Mesothelial cell of epicardium (in vitro differentiated cells): Measurements from ENCODE around the gene AFF3. TPM values are rescaled to one million over a fixed set of nuclear protein-coding genes. Genes with fewer than 3 reads are reported as not detected.

Source experiments
- DNase-seq, 2 experiments: peaks; one replicate each; pipeline ENCODE4 v3.0.0; 2021; ENCODE audit warnings: low spot score in 2 of 2; ENCODE audit not compliant: unreplicated experiment in 2 of 2
- H3K27ac Mint-ChIP-seq: 2 replicates; pipeline ENCODE4 v1.8.0; 2021; ENCODE audit warnings: mixed read lengths
- H3K27me3 Mint-ChIP-seq: 2 replicates; pipeline ENCODE4 v1.8.0; 2021; ENCODE audit warnings: low read depth, mixed read lengths
- H3K36me3 Mint-ChIP-seq: 2 replicates; pipeline ENCODE4 v1.8.0; 2021; ENCODE audit warnings: mixed read lengths
- H3K4me1 Mint-ChIP-seq: 2 replicates; pipeline ENCODE4 v1.8.0; 2021; ENCODE audit warnings: mixed read lengths
- H3K4me3 Mint-ChIP-seq: 2 replicates; pipeline ENCODE4 v1.8.0; 2021; ENCODE audit warnings: mild to moderate bottlenecking, moderate library complexity, mixed read lengths
- H3K9me3 Mint-ChIP-seq: 2 replicates; pipeline ENCODE4 v1.8.0; 2021; ENCODE audit warnings: mixed read lengths
- total RNA-seq: library from RNA; stranded (reverse); gene quantifications from 3 replicates; pipeline ENCODE4 v1.2.1, GENCODE V29; 2021
- TF ChIP-seq, protein P1 (sequence below): fragments of 200-600 bp; sonication (generic); IDR thresholded peaks from one replicate; pipeline ENCODE4 v1.5.0; 2021; ENCODE audit warnings: antibody characterized with exemption; ENCODE audit not compliant: unreplicated experiment

Gene AFF3
- total RNA-seq, 1 donor from 2014 or later, result 14.4 TPM

DNA sequence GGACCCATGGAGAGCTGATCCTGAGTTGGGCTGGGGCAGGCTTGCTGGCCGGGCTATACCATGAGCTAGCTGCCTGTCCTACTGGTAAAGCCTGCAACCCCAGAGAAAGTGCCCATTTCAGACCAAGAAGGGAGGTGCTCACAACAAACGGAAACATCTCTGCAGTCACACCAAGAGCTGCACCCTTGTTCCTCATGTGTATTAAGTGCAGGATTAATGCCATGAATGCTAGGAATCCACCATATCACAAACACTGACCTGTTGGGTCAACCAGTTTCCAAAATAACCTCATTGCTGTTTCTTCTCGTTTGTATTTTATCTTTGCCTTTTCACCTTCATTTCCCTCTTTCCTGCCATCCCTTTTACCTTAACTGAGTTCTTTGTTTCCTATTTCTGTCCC is 69.9 kb downstream of the AFF3 start:
- Mint-ChIP-seq H3K27ac (no peak overlapping the region), H3K36me3 (no peaks in the 10 kb centered on the region), H3K9me3 (no peaks in the 10 kb centered on the region), H3K4me1 (no peaks in the 10 kb centered on the region), H3K4me3 (no peak overlapping the region), H3K27me3 (peaks cover 87% of the 10 kb centered on the region)
- TF ChIP-seq, protein P1, sequence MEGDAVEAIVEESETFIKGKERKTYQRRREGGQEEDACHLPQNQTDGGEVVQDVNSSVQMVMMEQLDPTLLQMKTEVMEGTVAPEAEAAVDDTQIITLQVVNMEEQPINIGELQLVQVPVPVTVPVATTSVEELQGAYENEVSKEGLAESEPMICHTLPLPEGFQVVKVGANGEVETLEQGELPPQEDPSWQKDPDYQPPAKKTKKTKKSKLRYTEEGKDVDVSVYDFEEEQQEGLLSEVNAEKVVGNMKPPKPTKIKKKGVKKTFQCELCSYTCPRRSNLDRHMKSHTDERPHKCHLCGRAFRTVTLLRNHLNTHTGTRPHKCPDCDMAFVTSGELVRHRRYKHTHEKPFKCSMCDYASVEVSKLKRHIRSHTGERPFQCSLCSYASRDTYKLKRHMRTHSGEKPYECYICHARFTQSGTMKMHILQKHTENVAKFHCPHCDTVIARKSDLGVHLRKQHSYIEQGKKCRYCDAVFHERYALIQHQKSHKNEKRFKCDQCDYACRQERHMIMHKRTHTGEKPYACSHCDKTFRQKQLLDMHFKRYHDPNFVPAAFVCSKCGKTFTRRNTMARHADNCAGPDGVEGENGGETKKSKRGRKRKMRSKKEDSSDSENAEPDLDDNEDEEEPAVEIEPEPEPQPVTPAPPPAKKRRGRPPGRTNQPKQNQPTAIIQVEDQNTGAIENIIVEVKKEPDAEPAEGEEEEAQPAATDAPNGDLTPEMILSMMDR, result no peak
- no peak for DNase-seq

DNA sequence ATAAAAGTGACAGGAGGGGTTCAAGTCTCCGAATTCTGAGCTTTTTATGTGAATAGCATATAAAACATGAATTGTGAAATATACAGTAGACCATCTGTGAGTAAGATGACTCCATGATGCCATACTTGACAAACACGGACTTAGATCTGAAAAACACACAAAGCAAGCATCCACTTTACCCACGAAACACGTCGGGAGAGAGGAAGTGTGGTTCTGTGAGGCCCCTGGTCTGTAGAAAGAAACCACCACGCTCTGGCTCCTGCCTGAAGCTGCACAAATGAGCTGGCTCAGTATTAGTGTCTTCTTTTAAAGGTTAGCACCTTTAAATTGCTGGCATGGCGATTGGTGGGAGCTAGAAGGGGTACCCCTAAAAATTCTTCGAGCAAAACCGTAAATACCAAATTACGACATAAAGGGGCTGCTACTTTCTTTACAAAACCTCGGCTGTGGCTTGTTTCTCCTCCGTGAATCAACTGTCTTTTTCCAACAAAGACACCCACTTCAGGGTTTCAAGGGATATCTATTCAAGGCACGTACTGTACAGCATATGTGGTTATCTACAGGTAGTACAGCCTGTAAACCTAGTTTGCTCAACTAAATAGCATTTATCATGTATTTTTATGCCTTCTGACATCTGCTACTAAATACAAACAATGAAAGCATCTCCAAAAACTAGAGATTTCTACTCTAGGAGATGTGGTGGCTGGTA is 70.9 kb downstream of the AFF3 start:
- Mint-ChIP-seq H3K27me3 (peaks cover 84% of the 10 kb centered on the region), H3K27ac (no peak overlapping the region), H3K4me3 (no peak overlapping the region), H3K36me3 (no peaks in the 10 kb centered on the region), H3K9me3 (no peaks in the 10 kb centered on the region), H3K4me1 (peaks cover 3% of the 10 kb centered on the region)
- TF ChIP-seq, protein P1, result no peak
- DNase-seq, result no peak

DNA sequence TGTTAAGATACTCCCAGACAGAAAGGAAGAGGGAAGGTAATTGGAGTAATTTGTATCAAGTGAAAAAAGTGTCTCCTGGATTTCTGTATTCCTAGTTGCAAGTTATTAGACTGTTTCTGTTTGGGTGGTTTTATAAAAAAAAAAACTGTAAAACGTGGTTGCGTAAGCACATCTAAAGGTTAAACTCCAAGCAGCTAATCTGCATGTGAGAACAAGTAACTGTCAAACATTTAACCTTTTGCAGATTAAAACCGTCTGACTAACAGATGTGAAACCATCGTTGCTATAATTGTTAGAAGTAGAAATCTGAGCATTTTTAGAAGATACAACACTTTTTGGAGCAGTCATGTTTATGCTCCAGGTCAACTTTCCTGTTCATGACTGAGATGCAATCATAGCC is 72.3 kb downstream of the AFF3 start:
- TF ChIP-seq, protein P1, result no peak
- H3K4me1 Mint-ChIP-seq, result peaks cover 12% of the 10 kb centered on the region
- peaks cover 72% of the 10 kb centered on the region for H3K27me3 Mint-ChIP-seq
- no peak overlapping the region for H3K27ac Mint-ChIP-seq
- no peak overlapping the region for H3K4me3 Mint-ChIP-seq
- no peaks in the 10 kb centered on the region for H3K9me3 Mint-ChIP-seq
- no peak for DNase-seq
- H3K36me3 Mint-ChIP-seq, result no peaks in the 10 kb centered on the region

DNA sequence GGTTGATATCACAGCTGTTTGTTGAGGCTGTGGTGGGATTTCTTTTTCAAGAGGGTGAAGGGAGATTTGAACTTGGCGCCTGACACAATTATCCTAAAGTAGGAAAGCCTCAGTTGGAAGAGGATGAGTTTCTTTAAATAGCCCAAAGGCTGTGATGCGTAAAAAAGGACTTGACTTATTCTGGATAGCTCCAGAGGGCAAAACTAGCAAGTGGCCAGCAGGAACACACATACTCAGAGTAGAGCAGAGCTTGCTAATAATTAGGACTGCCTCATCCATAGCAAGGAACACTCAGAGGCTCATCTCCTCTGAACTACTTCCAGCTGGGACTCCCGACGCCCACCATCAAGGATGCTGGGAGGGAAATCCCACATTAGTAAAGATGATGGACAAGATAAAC is 74.0 kb downstream of the AFF3 start:
- H3K27me3 Mint-ChIP-seq, result peaks cover 55% of the 10 kb centered on the region

DNA sequence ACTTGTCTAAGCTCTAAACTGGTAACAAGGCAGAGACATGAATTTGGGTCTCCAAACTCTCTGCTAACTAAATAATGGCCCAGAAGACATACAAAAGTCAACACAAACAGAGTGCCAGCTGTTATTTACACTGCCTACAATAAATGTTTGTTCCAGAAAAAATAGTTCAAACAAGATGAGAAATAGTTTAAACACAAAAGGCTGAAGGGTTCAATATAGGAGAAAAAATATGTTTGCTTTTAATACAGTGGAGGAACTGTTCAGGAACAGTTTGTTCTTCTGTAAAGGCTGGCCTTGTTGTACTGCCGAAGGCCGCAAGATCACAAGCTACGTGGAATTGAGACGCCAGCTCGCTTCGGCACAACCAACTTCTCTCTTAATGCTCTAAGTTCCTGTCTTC is 74.6 kb downstream of the AFF3 start:
- TF ChIP-seq, protein P1, result no peak
- no peak for DNase-seq
- H3K9me3 Mint-ChIP-seq, result peaks cover 8% of the 10 kb centered on the region
- peaks cover 49% of the 10 kb centered on the region for H3K27me3 Mint-ChIP-seq
- H3K27ac Mint-ChIP-seq, result no peak overlapping the region
- peaks cover 7% of the 10 kb centered on the region for H3K36me3 Mint-ChIP-seq
- H3K4me1 Mint-ChIP-seq, result peaks cover 18% of the 10 kb centered on the region
- H3K4me3 Mint-ChIP-seq, result no peak overlapping the region

More for the DNA sequence above, 74.0 kb downstream of the AFF3 start:
- H3K27ac Mint-ChIP-seq, result no peak overlapping the region
- H3K9me3 Mint-ChIP-seq, result peaks cover 7% of the 10 kb centered on the region
- peaks cover 7% of the 10 kb centered on the region for H3K36me3 Mint-ChIP-seq
- TF ChIP-seq, protein P1, result no peak
- no peak overlapping the region for H3K4me3 Mint-ChIP-seq
- no peak for DNase-seq
- H3K4me1 Mint-ChIP-seq, result peaks cover 18% of the 10 kb centered on the region
